HCT116 (cell line): Measurements from ENCODE around the gene DHX15.

Experiments used
- EGR1 ChIP-seq: IDR thresholded peaks from 2 replicates; pipeline ENCODE4 v1.6.1; 2012; ENCODE audit warnings: low read depth
- EZH2 ChIP-seq: fragments of 200-600 bp; sonication (generic); IDR thresholded peaks from 2 replicates; pipeline ENCODE4 v1.6.1; 2017; ENCODE audit warnings: antibody characterized with exemption, mixed run types
- EZH2phosphoT487 ChIP-seq: fragments of 200-600 bp; IDR thresholded peaks from 2 replicates; pipeline ENCODE4 v1.6.1; 2018; ENCODE audit warnings: antibody characterized with exemption, borderline replicate concordance
- POLR2A ChIP-seq: IDR thresholded peaks from 2 replicates; pipeline ENCODE4 v1.7.0; 2011; ENCODE audit warnings: borderline replicate concordance; ENCODE audit not compliant: insufficient read depth, insufficient read length; ENCODE audit errors: extremely low read depth
- POLR2AphosphoS5 ChIP-seq: IDR thresholded peaks from 2 replicates; pipeline ENCODE4 v1.6.1; 2011; ENCODE audit warnings: mild to moderate bottlenecking, low read depth, low read length, moderate library complexity
- RAD21 ChIP-seq: IDR thresholded peaks from 2 replicates; pipeline ENCODE4 v1.6.1; 2012; ENCODE audit warnings: low read depth, mild to moderate bottlenecking
- REST ChIP-seq: IDR thresholded peaks from 2 replicates; pipeline ENCODE4 v1.6.1; 2012; ENCODE audit warnings: low read depth
- SP1 ChIP-seq: IDR thresholded peaks from 2 replicates; pipeline ENCODE4 v1.6.1; 2012; ENCODE audit warnings: low read depth
- YY1 ChIP-seq: IDR thresholded peaks from 2 replicates; pipeline ENCODE4 v1.6.1; 2011; ENCODE audit warnings: low read length, low read depth, moderate library complexity, mild to moderate bottlenecking; ENCODE audit not compliant: insufficient replicate concordance; ENCODE audit errors: extremely low read depth
- ZNF274 ChIP-seq: fragments of 200-500 bp; sonication (Bioruptor generic); IDR thresholded peaks from 2 replicates; pipeline ENCODE4 v1.6.1; 2014; ENCODE audit warnings: mild to moderate bottlenecking, low read depth, low read length, inconsistent platforms
- TF ChIP-seq, protein P1 (sequence below), 3 experiments: fragments of 200-600 bp in 1 of 3; sonication (generic) in 1 of 3; IDR thresholded peaks in 2 of 3; conservative IDR thresholded peaks in 1 of 3; 2 replicates each; pipeline ENCODE4 v1.5.1; 2012 to 2017; ENCODE audit warnings: low read depth in 2 of 3, low read length in 2 of 3, antibody characterized with exemption in 1 of 3, borderline replicate concordance in 1 of 3, control low read depth in 1 of 3, mild to moderate bottlenecking in 1 of 3, mixed read lengths in 1 of 3, mixed run types in 1 of 3, moderate library complexity in 1 of 3; ENCODE audit not compliant: insufficient read depth in 1 of 3
- TF ChIP-seq, protein P2 (sequence below): IDR thresholded peaks from 2 replicates; pipeline ENCODE4 v1.6.1; 2012

DNA sequence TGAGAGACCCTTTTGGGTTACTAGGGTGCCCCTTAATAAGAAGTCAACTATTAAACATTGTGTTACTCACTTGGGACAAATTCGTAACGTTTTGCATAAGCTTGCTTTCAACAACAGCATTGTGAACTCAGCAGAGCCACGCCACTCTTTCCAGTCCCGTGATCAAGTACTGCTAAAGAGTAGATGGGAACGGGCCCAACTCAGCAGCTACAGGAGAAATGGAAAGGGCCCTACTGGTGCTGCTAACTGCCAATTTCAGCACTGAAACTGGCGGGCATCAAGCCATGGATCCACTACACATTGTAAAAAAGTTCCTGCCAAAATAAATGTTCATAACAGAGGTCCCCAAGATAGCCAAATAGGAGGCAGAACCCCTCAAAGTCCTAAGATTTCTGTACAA is 19.0 kb upstream of the DHX15 start:
- no peak for TF ChIP-seq POLR2A
- TF ChIP-seq, protein P1, sequence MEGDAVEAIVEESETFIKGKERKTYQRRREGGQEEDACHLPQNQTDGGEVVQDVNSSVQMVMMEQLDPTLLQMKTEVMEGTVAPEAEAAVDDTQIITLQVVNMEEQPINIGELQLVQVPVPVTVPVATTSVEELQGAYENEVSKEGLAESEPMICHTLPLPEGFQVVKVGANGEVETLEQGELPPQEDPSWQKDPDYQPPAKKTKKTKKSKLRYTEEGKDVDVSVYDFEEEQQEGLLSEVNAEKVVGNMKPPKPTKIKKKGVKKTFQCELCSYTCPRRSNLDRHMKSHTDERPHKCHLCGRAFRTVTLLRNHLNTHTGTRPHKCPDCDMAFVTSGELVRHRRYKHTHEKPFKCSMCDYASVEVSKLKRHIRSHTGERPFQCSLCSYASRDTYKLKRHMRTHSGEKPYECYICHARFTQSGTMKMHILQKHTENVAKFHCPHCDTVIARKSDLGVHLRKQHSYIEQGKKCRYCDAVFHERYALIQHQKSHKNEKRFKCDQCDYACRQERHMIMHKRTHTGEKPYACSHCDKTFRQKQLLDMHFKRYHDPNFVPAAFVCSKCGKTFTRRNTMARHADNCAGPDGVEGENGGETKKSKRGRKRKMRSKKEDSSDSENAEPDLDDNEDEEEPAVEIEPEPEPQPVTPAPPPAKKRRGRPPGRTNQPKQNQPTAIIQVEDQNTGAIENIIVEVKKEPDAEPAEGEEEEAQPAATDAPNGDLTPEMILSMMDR (IDR thresholded peaks at IDR 0.05 in 2 of 3, conservative IDR thresholded peaks at IDR 0.05 in 1 of 3; ENCODE audit: borderline replicate concordance in 1 of 3, insufficient read depth in 1 of 3, low read depth in 2 of 3, low read length in 2 of 3) = no peak
- no peak for TF ChIP-seq EZH2
- no peak for TF ChIP-seq POLR2AphosphoS5
- TF ChIP-seq EZH2phosphoT487 = no peak
- no peak for TF ChIP-seq SP1
- TF ChIP-seq ZNF274 = no peak
- no peak for TF ChIP-seq REST
- TF ChIP-seq RAD21 = no peak
- TF ChIP-seq EGR1 = no peak
- TF ChIP-seq, protein P2, sequence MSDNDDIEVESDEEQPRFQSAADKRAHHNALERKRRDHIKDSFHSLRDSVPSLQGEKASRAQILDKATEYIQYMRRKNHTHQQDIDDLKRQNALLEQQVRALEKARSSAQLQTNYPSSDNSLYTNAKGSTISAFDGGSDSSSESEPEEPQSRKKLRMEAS = no peak
- TF ChIP-seq YY1 = no peak
